PC-3 (cell line): ENCODE measurements around the gene SLC25A30.

Experiments
- EZH2 ChIP-seq: fragments of 300-600 bp; sonication (generic); IDR thresholded peaks from one replicate; pipeline ENCODE4 v1.6.1; 2017; ENCODE audit warnings: antibody characterized with exemption, mild to moderate bottlenecking, low read length; ENCODE audit not compliant: unreplicated experiment
- EZH2phosphoT487 ChIP-seq: fragments of 300-600 bp; sonication (generic); IDR thresholded peaks from 2 replicates; pipeline ENCODE4 v1.6.1; 2018; ENCODE audit warnings: mild to moderate bottlenecking, antibody characterized with exemption, low read length, borderline replicate concordance
- TF ChIP-seq, protein P1 (sequence below): fragments of 300-600 bp; sonication (generic); conservative IDR thresholded peaks from 2 replicates; pipeline ENCODE4 v1.5.1; 2017; ENCODE audit warnings: antibody characterized with exemption, low read depth, mild to moderate bottlenecking, low read length

DNA sequence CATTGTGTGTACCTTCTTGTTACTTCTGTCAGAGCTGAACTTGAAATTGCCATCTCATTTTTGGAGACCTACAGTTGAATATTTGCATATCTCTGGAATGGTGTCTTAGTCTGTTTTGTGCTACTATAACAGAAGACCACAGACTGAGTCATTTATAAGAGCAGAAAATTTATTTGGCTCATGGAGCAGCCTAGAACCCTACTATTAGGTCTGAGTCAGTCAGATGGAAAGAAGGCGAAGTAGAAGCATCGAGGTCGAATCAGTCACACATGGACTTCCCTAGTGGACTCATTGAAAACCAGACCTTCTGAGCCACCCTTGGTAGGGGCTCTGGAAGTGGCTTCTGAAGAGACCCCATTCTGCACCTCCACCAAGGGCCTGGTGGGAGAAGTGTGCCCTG, 43.3 kb downstream of the SLC25A30 start:
- TF ChIP-seq, protein P1, sequence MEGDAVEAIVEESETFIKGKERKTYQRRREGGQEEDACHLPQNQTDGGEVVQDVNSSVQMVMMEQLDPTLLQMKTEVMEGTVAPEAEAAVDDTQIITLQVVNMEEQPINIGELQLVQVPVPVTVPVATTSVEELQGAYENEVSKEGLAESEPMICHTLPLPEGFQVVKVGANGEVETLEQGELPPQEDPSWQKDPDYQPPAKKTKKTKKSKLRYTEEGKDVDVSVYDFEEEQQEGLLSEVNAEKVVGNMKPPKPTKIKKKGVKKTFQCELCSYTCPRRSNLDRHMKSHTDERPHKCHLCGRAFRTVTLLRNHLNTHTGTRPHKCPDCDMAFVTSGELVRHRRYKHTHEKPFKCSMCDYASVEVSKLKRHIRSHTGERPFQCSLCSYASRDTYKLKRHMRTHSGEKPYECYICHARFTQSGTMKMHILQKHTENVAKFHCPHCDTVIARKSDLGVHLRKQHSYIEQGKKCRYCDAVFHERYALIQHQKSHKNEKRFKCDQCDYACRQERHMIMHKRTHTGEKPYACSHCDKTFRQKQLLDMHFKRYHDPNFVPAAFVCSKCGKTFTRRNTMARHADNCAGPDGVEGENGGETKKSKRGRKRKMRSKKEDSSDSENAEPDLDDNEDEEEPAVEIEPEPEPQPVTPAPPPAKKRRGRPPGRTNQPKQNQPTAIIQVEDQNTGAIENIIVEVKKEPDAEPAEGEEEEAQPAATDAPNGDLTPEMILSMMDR = no peak
- TF ChIP-seq EZH2phosphoT487 = no peak
- no peak for TF ChIP-seq EZH2
